Loucy (cell line): ENCODE data around the gene RFFL.

Source experiments
- H2AFZ ChIP-seq: fragments of 200-600 bp; sonication (generic); 2 replicates; pipeline ENCODE4 v1.6.0; 2016; ENCODE audit warnings: antibody characterized with exemption, mild to moderate bottlenecking, low read length, moderate library complexity
- H3F3A ChIP-seq: fragments of 200-600 bp; 2 replicates; pipeline ENCODE4 v1.6.0; 2016; ENCODE audit warnings: antibody characterized with exemption, low read depth, mild to moderate bottlenecking
- H3K27me3 ChIP-seq: fragments of 200-600 bp; sonication (generic); 2 replicates; pipeline ENCODE4 v1.6.1; 2014; ENCODE audit warnings: low read length, mild to moderate bottlenecking; ENCODE audit not compliant: insufficient read depth, poor library complexity, severe bottlenecking
- H3K36me3 ChIP-seq: fragments of 200-600 bp; sonication (generic); 2 replicates; pipeline ENCODE4 v1.6.1; 2016; ENCODE audit warnings: low read length; ENCODE audit not compliant: insufficient read depth
- H3K4me1 ChIP-seq: fragments of 200-600 bp; sonication (generic); 2 replicates; pipeline ENCODE4 v1.5.1; 2014; ENCODE audit warnings: low read length, mild to moderate bottlenecking; ENCODE audit not compliant: insufficient read depth, poor library complexity, severe bottlenecking
- H3K4me2 ChIP-seq: fragments of 200-600 bp; sonication (generic); 2 replicates; pipeline ENCODE4 v1.6.0; 2014; ENCODE audit warnings: antibody characterized with exemption, low read length, low read depth, mild to moderate bottlenecking; ENCODE audit not compliant: poor library complexity, severe bottlenecking
- H3K4me3 ChIP-seq: fragments of 200-600 bp; sonication (generic); 2 replicates; pipeline ENCODE4 v1.5.1; 2014; ENCODE audit warnings: low read length, mild to moderate bottlenecking, mixed read lengths; ENCODE audit not compliant: poor library complexity, severe bottlenecking
- H3K79me2 ChIP-seq: fragments of 200-600 bp; sonication (generic); 2 replicates; pipeline ENCODE4 v1.6.1; 2014; ENCODE audit warnings: low read length; ENCODE audit not compliant: insufficient read depth
- H3K9ac ChIP-seq: fragments of 200-600 bp; sonication (generic); 2 replicates; pipeline ENCODE4 v1.6.0; 2014; ENCODE audit warnings: mild to moderate bottlenecking, low read depth, low read length, moderate library complexity; ENCODE audit not compliant: poor library complexity, severe bottlenecking
- H3K9me2 ChIP-seq: fragments of 200-600 bp; sonication (generic); replicated peaks from 2 replicates; pipeline ENCODE4 v1.6.1; 2016; ENCODE audit warnings: low read depth, low read length, mixed read lengths
- H3K9me3 ChIP-seq: fragments of 200-600 bp; sonication (generic); 2 replicates; pipeline ENCODE4 v1.6.1; 2014; ENCODE audit warnings: mild to moderate bottlenecking, antibody characterized with exemption, low read length, low read depth; ENCODE audit not compliant: insufficient read depth
- H4K20me1 ChIP-seq: fragments of 200-600 bp; sonication (generic); 2 replicates; pipeline ENCODE4 v1.6.0; 2014; ENCODE audit warnings: antibody characterized with exemption, low read length, mild to moderate bottlenecking; ENCODE audit not compliant: insufficient read depth, poor library complexity, severe bottlenecking
- CTCF ChIP-seq: fragments of 200-600 bp; sonication (generic); conservative IDR thresholded peaks from 2 replicates; pipeline ENCODE4 v1.5.1; 2014; ENCODE audit warnings: mild to moderate bottlenecking, antibody characterized with exemption, low read length
- EZH2phosphoT487 ChIP-seq: fragments of 200-600 bp; IDR thresholded peaks from 2 replicates; pipeline ENCODE4 v1.6.1; 2018; ENCODE audit warnings: antibody characterized with exemption, mild to moderate bottlenecking, moderate library complexity, borderline replicate concordance

RFFL gene

GRCh38 chr17:35052241-35052610 is 11.3 kb downstream of the RFFL start:
- no peaks in the 10 kb centered on the region for H3K9me3 ChIP-seq
- TF ChIP-seq CTCF (no peak), EZH2phosphoT487 (no peak)
- H3K79me2 ChIP-seq, result 0 out of 2 replicates have a peak, but pooled peaks cover 14% of the 10 kb centered on the region

DNA sequence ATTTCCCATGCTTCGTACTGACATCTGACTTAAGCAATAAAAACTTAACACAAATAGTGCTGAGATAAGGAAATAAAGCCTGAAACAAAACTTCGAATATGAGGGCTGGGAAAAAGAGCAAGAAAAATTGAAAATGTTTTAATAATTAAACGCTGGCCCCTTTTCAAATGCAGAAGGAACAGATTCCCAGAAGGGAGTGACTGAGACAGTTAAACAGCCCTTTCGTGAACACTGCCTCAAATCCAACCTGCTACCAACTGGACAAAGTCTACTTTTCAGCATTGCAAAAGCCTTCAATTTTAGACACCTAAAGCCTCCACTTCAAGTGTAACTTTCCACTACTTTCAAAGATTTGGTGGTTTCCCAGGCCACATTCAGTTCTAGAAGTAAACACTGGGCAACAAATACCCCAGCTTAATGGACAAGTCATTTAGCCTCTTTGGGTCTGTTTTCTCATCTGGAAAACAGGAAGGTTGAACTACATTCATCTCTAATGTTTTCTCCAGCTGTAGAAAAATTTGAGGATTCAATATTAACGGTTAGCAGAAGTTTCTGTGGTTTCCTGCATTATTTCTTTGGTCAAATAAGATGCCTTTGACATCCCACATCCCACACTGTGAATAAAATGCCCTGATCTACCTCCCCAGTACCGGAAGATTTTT is 11.8 kb downstream of the RFFL start:
- H3K9ac ChIP-seq, result peak overlapping the region; percentile 55
- peaks cover 42% of the 10 kb centered on the region for H3K4me1 ChIP-seq
- 0 out of 2 replicates have a peak, but pooled peaks cover 14% of the 10 kb centered on the region for H3K79me2 ChIP-seq

More at GRCh38 chr17:35052241-35052610, 11.3 kb downstream of the RFFL start:
- no peaks in the 10 kb centered on the region for H3K9me2 ChIP-seq
- no peaks in the 10 kb centered on the region for H3K36me3 ChIP-seq
- peak overlapping the region; percentile 66 for H3K4me3 ChIP-seq
- H3K4me1 ChIP-seq, result peaks cover 37% of the 10 kb centered on the region
- H4K20me1 ChIP-seq, result no peaks in the 10 kb centered on the region
- peak overlapping the region; percentile 77 for H3K4me2 ChIP-seq
- H3K27me3 ChIP-seq, result no peaks in the 10 kb centered on the region
- H2AFZ ChIP-seq, result no peak overlapping the region; the same call in 1 of the 2 replicates
- H3F3A ChIP-seq, result no peaks in the 10 kb centered on the region
- H3K9ac ChIP-seq, result peak overlapping the region; percentile 55

GRCh38 chr17:35051183-35051578 is 12.3 kb downstream of the RFFL start:
- no peaks in the 10 kb centered on the region for H3K36me3 ChIP-seq
- H3K4me2 ChIP-seq, result peak overlapping the region; percentile 77
- H3K27me3 ChIP-seq, result no peaks in the 10 kb centered on the region
- peak overlapping the region; percentile 20 for H2AFZ ChIP-seq
- H3K9ac ChIP-seq, result peak overlapping the region; percentile 55
- no peaks in the 10 kb centered on the region for H4K20me1 ChIP-seq
- H3K9me3 ChIP-seq, result no peaks in the 10 kb centered on the region
- TF ChIP-seq CTCF (no peak), EZH2phosphoT487 (no peak)
- H3K9me2 ChIP-seq, result no peaks in the 10 kb centered on the region
- H3K4me1 ChIP-seq, result peaks cover 47% of the 10 kb centered on the region
- 0 out of 2 replicates have a peak, but pooled peaks cover 14% of the 10 kb centered on the region for H3K79me2 ChIP-seq
- H3F3A ChIP-seq, result no peaks in the 10 kb centered on the region
- peak overlapping the region; percentile 66 for H3K4me3 ChIP-seq

More for the DNA sequence above, 11.8 kb downstream of the RFFL start:
- peak overlapping the region; percentile 20 for H2AFZ ChIP-seq
- no peaks in the 10 kb centered on the region for H3K9me3 ChIP-seq
- H3K4me3 ChIP-seq, result peak overlapping the region; percentile 66
- H3K9me2 ChIP-seq, result no peaks in the 10 kb centered on the region
- no peaks in the 10 kb centered on the region for H3F3A ChIP-seq
- H3K4me2 ChIP-seq, result peak overlapping the region; percentile 77
- no peaks in the 10 kb centered on the region for H3K36me3 ChIP-seq
- TF ChIP-seq CTCF (no peak), EZH2phosphoT487 (no peak)
- no peaks in the 10 kb centered on the region for H3K27me3 ChIP-seq
- H4K20me1 ChIP-seq, result no peaks in the 10 kb centered on the region
